Measurements from ENCODE around the gene IL19. TPM values are rescaled to one million over a fixed set of nuclear protein-coding genes. Genes with fewer than 3 reads are reported as not detected.

The IL19 gene
- total RNA-seq, 1 donor from 2014 or later, result not detected

- no peaks in the 10 kb centered on the region for H3K4me1 ChIP-seq
- DNase-seq, result no peak
- H3K4me3 ChIP-seq, result no peak overlapping the region
- no peaks in the 10 kb centered on the region for H3K27me3 ChIP-seq (ENCODE audit: low read depth)
- no peak for TF ChIP-seq CTCF (IDR thresholded peaks at IDR 0.05)
- intact Hi-C loops (cut with DNase I), result no loop called here
- no peaks in the 10 kb centered on the region for H3K36me3 ChIP-seq
- peak; percentile 74 to 79 for ATAC-seq
- peaks cover 16% of the 10 kb centered on the region for H3K9me3 ChIP-seq
- H3K27ac ChIP-seq, result no peak overlapping the region
These were observed 103.1 kb downstream of the IL19 start for GRCh38 chr1:206873603-206874188.

- DNase-seq (no peak), ATAC-seq (no peak)
- Histone ChIP-seq H3K4me1 (no peaks in the 10 kb centered on the region), H3K27me3 (ENCODE audit: low read depth) (no peaks in the 10 kb centered on the region), H3K27ac (no peak overlapping the region), H3K36me3 (no peaks in the 10 kb centered on the region), H3K9me3 (peaks cover 19% of the 10 kb centered on the region), H3K4me3 (no peak overlapping the region)
- intact Hi-C loops (cut with DNase I), result no loop called here
- no peak for TF ChIP-seq CTCF (IDR thresholded peaks at IDR 0.05)
These were observed 105.3 kb downstream of the IL19 start for GRCh38 chr1:206875752-206876377.

GRCh38 chr1:206878456-206878855 lies 107.9 kb downstream of the IL19 start:
- Histone ChIP-seq H3K36me3 (no peaks in the 10 kb centered on the region), H3K27me3 (ENCODE audit: low read depth) (no peaks in the 10 kb centered on the region), H3K4me1 (no peaks in the 10 kb centered on the region), H3K4me3 (no peak overlapping the region), H3K9me3 (peaks cover 19% of the 10 kb centered on the region), H3K27ac (no peak overlapping the region)
- no peak for ATAC-seq
- intact Hi-C loops (cut with DNase I), result no loop called here
- DNase-seq, result no peak
- no peak for TF ChIP-seq CTCF (IDR thresholded peaks at IDR 0.05)

- H3K9me3 ChIP-seq, result peaks cover 19% of the 10 kb centered on the region
- ATAC-seq (no peak), DNase-seq (no peak)
- intact Hi-C loops (cut with DNase I), result no loop called here
- H3K4me3 ChIP-seq, result no peak overlapping the region
- no peaks in the 10 kb centered on the region for H3K36me3 ChIP-seq
- H3K27me3 ChIP-seq (ENCODE audit: low read depth), result no peaks in the 10 kb centered on the region
- no peaks in the 10 kb centered on the region for H3K4me1 ChIP-seq
- TF ChIP-seq CTCF (IDR thresholded peaks at IDR 0.05), result no peak
- no peak overlapping the region for H3K27ac ChIP-seq
These were observed 109.7 kb downstream of the IL19 start for GRCh38 chr1:206880314-206880713.

- Histone ChIP-seq H3K27me3 (ENCODE audit: low read depth) (no peaks in the 10 kb centered on the region), H3K27ac (no peak overlapping the region), H3K4me1 (no peaks in the 10 kb centered on the region), H3K36me3 (no peaks in the 10 kb centered on the region), H3K9me3 (peaks cover 14% of the 10 kb centered on the region), H3K4me3 (no peak overlapping the region)
- no peak for ATAC-seq
- no peak for DNase-seq
- TF ChIP-seq CTCF (IDR thresholded peaks at IDR 0.05), result no peak
- intact Hi-C loops (cut with DNase I), result no loop called here
These were observed 112.0 kb downstream of the IL19 start for GRCh38 chr1:206882555-206882954.

Data from lower lobe of right lung (tissue), 2 donors.